ENCODE measurements around the gene RNF166.

RNF166 gene

DNA sequence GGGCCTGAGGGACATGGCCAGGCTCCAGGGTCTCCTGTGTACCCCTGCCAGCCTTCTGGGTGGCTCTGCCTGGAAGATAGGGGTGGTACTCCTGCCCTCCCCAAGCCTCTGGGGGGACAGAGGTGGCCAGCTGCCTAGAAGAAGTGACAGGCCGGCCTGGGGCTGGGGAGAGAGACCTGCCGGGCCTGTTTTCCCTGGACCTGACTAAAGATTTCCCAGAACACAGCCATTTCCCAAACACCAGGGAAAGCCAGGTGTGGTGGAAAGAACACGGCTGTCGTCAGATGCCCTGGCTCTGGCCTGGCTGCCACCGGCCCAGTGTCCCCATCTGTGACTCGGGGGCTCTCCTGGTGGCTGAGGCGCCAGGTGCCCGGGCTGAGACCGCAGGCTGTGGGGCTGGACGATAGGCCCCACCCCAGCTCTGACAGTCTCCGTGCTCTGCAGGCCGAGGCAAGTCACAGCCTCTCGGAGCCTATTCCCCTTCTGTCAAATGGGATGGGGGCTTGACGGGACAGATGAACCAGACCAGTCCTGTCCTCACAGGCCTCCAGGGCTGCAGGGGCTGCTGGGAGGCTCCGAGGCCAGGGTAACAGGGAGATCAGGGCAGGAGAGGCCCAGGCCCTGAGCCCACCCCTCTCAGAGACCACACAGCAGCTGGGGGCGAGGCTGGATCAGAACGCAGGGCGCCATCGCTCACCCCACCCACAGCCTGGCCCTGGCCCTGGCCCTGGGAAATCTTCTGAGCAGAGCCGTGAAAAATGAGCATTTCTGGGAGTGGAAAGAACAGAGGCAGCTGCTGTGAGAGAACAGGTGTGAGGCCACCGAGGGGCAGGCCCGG, 33.1 kb upstream of the RNF166 start:
- no peak for DNase-seq

DNA sequence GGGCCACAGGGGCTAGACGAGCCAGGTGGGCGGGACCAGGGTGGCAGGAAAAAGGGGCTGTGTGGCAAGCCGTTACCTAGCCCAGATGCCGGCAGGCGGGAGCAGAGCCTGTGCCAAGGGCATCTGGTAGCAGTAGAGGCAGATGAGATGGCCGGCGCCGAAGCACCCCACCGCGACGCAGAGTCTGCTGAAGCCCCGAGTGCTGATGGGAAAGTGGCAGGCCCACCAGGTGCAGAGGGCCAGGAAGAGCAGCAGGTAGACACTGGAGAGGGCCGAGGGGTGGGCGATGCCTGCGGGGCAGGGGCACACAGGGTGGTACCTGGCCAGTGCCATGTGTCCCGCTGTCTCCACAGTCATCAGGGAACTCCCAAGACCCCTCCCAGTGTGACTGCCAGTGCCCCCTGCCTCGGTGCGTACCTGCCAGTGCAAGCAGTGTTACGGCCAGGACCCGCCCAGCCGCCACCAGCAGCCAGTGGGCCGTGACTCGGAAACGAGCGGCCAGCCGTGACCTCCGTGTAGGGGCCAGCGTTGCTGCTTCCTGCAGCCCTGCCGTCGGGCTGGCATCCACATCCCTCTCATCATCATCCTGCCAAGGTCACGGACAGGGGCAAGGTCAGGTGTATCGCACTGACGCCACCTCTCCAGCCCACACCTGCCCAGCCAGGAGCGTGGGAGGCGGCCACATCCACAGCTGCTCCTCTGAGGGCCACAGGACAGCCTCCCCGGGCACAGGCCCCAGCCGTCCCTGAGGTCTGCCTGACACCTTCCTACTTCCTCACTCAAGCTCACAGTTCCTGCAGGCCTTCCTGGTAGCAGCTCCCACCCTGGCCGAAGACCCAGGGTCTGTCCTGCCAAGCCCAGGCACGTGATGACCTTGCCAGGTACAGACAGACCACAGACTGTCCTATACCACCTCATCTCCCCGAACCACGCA, 32.2 kb upstream of the RNF166 start:
- no peak for DNase-seq

DNA sequence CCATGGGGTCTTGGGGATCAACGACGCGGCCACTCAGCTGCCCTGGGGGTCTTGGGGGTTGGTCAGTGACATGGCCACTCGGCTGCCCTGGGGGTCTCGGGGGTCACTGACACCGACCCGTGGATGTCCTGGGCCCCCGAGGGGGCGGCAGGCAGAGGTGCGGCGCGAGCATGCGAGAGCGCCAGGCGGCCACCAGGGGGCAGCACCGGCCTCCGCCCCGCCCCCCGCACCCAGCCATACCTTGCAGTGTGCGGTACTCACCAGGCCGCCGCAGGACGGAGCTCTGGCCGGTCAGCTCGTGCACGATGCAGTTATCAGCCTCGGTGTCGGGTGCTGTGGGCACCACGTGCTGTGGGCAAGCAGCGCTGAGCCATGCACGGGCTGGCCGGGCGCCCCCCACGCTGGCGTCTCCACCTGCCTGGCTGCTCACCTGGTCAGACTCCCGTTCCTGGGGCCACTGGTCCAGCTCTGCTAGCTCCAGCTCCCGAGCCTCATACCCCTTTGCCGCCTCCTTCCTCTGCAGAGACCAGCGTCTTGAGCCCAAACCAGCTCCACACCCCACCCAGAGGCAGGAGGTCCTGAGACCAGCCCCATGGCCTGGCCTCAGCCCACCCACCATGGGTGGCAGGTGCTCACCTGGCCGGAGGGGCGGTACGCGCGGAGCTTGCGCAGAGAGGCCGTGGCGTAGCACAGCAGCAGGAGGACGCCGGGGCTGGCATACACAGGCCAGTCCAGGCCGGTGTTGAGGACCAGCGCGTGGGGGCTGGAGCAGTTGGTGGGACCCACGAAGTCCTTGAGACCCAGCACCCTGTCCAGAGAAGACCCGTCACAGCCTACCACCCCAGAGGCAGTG, 31.3 kb upstream of the RNF166 start:
- peak; percentile 77 for DNase-seq

DNA sequence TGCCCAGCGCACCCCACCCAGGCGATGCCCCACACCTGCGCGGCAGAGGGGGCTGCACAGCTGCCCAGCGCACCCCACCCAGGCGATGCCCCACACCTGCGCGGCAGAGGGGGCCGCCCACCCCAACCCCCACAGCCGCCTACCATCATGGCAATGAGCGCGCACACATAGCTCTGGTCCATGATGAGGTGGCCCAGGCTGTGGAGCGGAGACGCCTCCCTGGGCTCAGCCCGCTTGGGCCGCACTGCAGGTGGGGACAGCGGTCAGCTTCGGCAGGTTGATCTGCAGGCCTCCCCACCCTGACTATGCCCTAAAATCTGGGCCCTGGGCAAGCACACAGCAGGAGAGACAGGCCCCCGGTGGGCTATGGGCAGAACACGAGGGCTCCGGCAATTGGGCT, 30.3 kb upstream of the RNF166 start:
- DNase-seq = no peak

DNA sequence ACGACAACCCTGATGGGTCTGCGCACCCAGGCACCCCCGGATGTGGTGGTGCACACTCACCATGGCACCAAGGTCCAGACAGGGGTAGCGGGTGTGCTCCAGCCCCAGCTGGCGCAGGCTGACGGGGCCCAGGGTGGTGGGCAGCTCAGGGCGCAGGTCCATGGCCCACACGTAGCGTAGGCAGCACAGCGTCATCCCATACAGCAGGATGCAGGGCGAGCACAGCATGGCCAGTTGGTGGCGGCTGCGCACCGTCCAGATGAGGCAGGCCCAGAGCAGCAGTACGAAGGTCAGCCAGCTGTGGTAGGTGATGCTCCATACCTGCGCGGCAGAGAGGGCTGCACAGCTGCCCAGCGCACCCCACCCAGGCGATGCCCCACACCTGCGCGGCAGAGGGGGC, 29.9 kb upstream of the RNF166 start:
- DNase-seq = no peak

DNA sequence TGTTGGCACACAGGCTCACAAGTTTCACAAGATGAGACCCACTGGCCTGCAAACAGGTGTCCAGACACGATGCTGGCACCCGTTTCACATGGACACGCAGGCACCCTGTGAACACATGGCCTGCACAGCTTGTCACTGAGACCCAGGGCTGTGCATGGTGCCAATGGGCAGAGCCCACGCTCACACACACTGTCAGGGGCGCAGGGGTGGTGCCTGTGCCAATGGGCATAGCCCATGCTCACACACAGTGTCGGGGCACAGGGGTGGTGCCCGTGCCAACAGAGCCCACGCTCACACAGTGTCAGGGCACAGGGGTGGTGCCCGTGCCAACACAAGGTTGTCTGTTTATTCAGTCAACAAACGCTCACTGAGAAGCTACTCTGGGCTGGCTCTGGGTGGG, 29.4 kb upstream of the RNF166 start:
- no peak for DNase-seq

DNA sequence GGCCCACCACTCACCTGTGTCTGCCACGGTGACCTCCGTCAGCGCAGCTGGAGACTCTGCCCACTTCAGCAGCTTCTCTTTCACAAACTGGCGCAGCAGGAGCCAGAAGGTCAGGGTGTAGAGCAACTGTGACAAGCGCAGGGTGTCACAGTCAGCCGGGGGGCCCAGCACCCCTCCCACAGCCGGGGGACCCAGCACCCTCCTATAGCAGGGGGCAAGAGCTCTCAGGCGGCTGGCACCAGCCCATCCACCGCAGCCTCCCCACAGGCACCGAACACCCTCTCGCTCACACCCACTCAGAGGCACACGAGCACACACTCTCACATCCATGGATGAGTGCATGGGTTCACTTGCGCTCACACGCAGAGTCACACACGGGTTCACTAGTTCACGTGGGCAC, 28.9 kb upstream of the RNF166 start:
- no peak for DNase-seq

DNA sequence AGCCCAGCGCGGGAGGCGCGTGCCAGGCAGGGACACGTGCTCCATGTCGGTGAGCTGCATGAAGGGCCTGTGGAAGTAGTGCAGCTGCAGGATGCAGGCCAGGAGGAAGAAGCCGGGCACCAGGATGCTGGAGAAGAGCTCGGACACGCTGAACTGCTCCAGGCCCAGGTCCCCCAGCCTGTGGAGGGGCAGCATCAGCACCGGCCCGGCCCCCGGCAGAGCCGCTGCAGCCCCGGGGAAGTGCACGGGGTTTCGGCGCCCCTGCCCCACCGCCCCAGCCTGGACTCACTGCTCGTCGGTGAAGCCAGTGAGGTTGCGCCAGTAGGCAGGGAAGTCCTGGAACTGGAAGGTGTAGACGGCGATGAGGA, 28.1 kb upstream of the RNF166 start:
- DNase-seq = no peak

DNA sequence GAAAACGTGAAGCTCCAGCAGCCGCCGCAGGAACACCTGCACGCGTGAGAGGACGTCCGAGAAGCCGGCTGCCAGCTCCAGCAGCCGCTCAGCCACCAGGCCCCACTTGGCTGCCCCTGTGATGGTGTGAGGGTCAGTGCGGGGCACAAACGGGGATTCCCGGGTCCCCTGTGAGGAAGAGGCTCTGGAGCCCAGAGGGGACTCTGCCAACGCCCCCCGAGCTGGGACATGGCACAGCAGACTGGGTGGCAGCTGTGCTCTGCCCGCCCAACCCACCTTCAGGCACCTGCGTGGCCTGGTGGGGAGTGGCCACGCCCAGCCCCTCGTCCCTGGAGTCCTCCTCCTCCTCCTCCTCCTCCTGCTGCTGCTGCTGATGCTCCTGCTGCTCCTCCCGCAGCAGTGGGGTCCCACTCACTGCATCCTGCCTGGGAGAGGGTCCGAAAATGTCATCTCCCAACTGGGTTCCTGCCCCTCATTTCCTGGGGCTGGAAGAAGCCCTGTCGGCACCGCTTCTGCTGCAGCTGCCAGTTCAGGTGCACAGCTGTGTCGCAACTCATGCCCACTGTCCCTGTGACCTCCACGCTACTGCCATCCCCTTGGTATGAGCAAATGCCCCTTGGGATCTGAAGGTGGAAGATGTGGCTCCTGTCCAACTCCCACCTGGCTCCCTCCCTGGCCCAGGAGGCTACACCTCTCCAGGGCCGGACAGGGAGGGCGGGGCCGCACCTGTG, 27.6 kb upstream of the RNF166 start:
- no peak for DNase-seq

DNA sequence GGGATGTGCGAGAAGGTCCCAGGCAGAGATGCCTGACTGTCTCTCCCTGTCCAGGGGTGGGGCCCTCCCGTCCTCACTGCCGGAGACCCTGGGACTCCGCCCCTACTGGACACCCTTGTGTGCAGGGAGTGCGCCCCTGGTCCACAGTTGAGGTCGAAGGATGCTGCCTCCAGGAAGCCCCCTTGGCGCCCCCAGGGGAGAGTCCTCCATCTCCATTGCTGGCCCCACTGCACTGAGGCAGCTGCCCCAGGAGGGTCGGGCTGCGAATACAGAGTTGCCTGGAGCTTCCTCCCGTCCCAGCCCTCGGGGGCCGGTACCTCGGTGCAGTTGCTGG, 26.7 kb upstream of the RNF166 start:
- DNase-seq = no peak

DNA sequence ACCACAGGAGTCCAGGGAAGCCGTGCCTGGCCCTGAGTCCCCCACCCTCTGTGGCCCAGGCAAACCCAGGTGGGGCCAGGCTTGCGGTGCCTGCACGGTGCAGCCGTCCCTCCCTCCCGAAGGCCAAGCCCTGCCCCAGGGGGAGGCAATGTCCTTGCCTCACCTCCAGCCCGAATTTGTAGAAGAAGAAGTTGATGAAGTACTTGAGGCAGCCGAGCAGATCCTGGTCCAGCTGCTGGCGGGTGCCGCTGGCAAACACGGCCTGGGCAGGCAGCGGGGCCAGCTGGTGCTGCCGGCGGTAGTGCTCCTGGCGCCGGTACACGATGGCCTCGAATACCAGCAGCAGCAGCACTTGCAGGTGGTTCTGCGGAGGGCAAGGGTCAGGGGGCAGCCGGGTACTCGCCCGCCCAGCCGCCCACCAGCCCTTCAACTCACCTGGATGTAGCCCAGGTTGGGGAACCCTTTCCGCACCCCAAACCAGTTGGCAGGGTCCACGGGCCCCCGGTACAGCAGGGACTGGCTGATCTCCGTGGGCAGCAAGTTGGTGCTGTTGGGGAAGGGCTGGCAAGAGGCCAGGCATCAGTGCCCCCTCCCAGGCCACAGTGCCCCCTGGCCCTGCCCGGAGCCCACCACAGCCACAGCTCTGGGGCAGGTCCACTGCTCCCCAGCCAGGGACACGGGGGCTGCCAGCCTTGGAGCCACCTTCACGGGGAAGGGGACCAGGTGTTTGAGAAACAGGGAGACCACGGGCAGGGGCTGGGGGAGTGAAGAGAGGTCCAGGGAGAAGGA, 26.2 kb upstream of the RNF166 start:
- DNase-seq = no peak

DNA sequence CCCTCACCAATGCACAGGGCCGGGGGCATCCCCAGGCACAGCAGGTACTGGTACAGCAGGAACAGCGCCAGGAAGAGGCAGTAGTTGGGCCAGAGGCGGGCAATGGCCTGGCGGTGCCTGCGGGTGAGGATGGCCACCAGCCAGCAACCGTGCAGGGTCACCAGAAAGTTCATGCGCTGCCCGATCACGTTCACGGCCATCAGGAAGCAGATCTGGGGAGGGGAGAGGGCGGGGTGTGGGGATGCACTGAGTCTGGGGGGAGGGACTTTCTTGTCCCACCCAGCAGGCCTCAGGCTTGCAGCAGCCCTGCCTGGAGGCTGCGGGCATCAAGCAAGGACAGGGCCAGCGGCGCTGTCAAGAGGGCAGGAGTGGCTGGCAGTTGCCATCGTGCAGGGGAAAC, 25.5 kb upstream of the RNF166 start:
- DNase-seq = no peak

DNA sequence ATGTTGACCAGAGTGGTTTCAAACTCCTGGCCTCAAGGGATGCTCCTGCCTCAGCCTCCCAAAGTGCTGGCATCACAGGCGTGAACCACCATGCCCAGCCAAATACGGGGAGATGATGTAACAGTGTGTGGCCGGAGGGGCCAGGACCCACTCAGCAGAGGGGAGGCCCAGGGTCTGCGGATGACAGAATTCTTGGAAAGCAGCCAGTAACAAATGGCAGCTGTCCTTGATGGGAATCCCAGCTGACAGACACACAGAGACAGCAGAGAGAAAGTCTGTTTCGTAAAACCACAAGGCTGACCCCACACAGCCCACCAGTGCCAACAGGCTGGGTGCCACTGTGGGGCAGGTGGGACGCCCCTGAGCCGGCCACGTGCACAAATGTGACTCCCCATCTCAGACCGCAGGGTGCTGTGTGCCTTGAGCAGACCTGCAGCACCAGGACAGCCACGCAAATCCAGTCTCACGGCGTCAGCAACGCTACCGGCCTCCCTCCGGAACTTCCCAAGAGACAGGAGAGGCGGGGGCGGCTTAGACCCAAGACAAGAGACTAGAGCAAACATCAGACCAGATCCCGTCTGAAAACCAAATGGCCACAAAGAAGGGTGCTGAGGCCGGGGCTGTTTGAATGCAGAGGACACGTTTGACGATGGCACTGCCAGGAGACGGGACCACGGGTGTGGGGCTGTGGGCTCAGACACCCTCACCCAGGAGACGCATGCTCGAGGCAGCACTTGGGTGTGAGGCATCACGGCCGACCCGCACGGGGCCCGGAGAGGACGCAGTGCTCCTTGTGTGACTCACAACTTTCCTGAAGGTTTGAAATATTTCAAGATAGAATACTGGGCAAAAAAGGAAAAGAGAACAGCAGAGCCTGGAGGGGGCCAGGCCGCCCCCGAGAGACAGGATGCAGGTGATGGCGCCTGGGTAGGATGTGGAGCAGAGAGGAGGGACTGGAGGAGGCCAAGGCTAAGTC, 24.7 kb upstream of the RNF166 start:
- DNase-seq = peak; percentile 43

DNA sequence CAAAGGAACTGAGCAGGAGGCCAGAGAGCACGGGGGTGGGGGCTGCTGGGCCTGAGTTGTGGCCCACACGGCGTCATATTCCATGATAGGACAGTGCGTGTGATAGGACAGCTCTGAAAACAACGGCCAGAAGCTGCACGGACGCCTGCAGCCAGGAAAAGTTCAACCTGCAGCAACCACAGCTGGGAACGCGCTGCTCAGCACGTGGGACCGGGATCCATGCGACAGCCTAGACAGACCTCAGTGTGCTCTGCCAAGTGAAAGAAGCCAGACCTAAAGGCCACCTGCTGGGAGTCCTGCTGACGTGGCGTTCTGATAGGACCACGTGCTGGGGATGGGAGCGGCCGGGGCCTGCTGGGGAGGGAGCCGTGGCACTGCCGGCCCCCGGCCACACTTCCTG, 21.7 kb upstream of the RNF166 start:
- peak; percentile 22 for DNase-seq

DNA sequence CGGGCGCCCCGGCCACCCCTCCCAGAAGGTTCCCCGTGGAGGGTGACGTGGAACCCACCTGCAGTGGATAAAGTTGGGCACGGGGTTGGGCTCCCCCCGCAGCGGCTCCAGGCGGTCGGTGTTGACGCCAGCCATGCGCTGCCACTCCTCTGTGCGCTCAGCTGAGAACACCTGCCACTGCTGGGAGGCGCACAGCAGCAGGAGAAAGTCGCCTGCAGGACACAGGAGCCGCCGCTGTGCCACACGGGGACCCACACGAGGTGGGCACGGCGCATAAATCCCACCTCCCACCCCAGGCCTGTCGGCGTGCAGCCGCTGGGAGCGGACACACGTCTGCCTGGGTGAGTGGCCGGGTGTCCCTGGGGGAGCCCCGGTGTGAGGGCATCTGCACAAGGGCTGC, 20.8 kb upstream of the RNF166 start:
- DNase-seq = no peak

DNA sequence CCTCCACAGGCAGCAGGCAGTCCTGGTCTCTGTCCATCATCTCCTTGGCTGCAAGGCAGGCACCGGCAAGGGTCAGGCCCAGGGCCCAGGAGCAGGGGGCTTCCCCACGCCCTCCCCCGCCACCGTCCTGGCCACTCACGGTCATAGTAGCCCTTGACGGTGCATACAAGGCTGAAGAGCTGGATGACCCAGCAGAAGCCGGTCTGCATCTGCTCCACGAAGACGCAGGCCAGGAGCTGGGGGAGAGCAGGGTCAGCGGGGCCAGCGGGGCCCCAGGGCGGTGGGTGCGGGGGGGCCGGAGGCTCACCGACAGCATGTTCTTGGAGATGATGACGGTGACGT, 20.2 kb upstream of the RNF166 start:
- DNase-seq = no peak

DNA sequence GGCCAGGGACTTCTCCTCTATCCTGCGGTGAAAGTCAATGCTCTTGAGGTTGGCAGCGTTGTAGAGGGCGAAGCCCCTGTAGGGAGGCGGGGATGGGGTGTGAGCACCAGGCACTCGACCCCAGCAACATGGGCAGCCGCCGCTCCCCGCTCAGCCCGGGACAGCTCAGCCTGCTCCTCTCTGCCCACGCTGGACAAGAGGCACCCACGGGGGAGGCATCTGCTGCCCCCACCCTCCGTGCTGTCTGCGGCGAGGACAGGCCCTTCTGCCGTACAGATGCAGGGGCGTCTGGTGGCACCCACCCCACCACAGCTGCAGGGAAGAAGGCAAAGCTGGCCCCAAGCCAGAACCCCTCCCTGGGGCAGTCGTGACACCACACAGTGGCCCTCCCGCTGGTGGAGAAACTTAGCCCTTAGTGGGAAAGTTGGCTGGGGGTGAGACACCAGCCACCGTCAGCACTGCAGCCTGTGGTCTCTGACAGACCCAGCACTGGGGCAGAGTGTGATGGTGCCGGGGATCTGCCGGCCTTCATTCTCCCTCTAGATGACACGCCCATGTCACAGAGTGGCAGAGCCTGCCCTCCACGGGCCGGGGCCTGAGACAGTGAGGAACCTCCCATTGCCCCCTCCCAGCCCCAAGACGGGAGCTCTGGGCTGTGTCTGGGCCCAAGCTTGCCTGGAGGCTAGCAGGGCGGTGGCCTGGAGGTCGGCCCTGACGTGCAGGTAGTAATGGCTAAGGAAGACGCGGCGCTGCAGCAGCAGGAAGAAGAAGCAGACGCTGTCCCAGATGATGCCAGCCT, 19.6 kb upstream of the RNF166 start:
- no peak for DNase-seq

DNA sequence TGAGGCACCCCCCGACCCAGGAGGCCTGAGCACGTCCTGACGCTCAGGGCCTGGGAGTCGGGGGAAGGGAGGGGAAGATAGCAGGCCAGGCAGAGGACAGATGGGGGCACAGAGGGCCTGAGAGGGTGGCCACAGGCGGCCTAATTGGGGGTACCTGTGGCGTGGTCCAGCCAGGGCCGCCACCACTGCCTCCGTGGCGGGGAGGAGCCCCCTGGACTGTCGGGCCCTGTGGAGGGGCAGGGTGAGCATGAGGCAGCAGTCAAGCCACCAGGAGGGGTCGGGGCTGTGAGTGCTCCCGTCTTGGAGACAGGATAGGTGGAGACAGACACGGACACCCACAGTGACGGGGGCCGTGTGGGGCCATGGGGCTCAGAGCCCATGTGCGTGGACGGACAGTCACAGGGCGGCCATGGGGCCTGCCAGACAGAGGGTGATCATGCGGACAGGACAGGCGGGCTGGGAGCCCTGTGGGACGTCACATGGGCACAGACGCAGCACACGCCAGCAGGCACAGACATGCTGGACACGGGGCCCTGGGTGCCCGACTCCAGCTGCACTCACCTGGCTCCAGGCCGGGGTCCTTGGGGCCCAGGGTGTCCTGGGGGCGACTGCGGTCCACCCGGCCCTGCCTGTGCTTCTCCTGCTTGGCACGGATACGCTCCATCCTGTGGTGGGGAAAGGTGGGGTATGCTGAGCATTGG, 18.8 kb upstream of the RNF166 start:
- no peak for DNase-seq

DNA sequence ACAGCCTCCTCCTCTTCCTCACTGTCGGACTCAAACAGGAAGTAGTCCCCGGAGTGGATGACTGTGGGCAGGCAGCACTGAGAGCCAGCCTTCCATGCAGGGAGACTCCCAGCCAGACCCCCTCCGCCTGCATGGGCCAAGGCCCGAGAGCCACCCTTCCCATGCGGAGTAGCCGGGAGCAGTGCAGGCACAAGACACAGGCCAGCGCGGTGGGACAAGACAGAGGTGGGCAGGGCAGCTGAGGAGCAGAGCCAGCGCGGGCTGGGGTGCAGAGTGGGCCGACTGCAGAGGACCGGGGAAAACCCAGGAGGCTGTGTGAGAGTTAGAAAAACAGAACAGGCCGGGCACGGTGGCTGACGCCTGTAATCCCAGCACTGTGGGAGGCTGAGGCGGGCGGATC, 17.7 kb upstream of the RNF166 start:
- no peak for DNase-seq

Measured in fibroblast of skin of right biceps (primary cell).